Loucy (cell line): ENCODE results near the gene ANO9.

Source experiments
- H2AFZ ChIP-seq: fragments of 200-600 bp; sonication (generic); 2 replicates; pipeline ENCODE4 v1.6.0; 2016; ENCODE audit warnings: antibody characterized with exemption, mild to moderate bottlenecking, low read length, moderate library complexity
- H3F3A ChIP-seq: fragments of 200-600 bp; 2 replicates; pipeline ENCODE4 v1.6.0; 2016; ENCODE audit warnings: antibody characterized with exemption, low read depth, mild to moderate bottlenecking
- H3K27me3 ChIP-seq: fragments of 200-600 bp; sonication (generic); 2 replicates; pipeline ENCODE4 v1.6.1; 2014; ENCODE audit warnings: low read length, mild to moderate bottlenecking; ENCODE audit not compliant: insufficient read depth, poor library complexity, severe bottlenecking
- H3K36me3 ChIP-seq: fragments of 200-600 bp; sonication (generic); 2 replicates; pipeline ENCODE4 v1.6.1; 2016; ENCODE audit warnings: low read length; ENCODE audit not compliant: insufficient read depth
- H3K4me1 ChIP-seq: fragments of 200-600 bp; sonication (generic); 2 replicates; pipeline ENCODE4 v1.5.1; 2014; ENCODE audit warnings: low read length, mild to moderate bottlenecking; ENCODE audit not compliant: insufficient read depth, poor library complexity, severe bottlenecking
- H3K4me2 ChIP-seq: fragments of 200-600 bp; sonication (generic); 2 replicates; pipeline ENCODE4 v1.6.0; 2014; ENCODE audit warnings: antibody characterized with exemption, low read length, low read depth, mild to moderate bottlenecking; ENCODE audit not compliant: poor library complexity, severe bottlenecking
- H3K4me3 ChIP-seq: fragments of 200-600 bp; sonication (generic); 2 replicates; pipeline ENCODE4 v1.5.1; 2014; ENCODE audit warnings: low read length, mild to moderate bottlenecking, mixed read lengths; ENCODE audit not compliant: poor library complexity, severe bottlenecking
- H3K79me2 ChIP-seq: fragments of 200-600 bp; sonication (generic); 2 replicates; pipeline ENCODE4 v1.6.1; 2014; ENCODE audit warnings: low read length; ENCODE audit not compliant: insufficient read depth
- H3K9ac ChIP-seq: fragments of 200-600 bp; sonication (generic); 2 replicates; pipeline ENCODE4 v1.6.0; 2014; ENCODE audit warnings: mild to moderate bottlenecking, low read depth, low read length, moderate library complexity; ENCODE audit not compliant: poor library complexity, severe bottlenecking
- H3K9me2 ChIP-seq: fragments of 200-600 bp; sonication (generic); replicated peaks from 2 replicates; pipeline ENCODE4 v1.6.1; 2016; ENCODE audit warnings: low read depth, low read length, mixed read lengths
- H3K9me3 ChIP-seq: fragments of 200-600 bp; sonication (generic); 2 replicates; pipeline ENCODE4 v1.6.1; 2014; ENCODE audit warnings: mild to moderate bottlenecking, antibody characterized with exemption, low read length, low read depth; ENCODE audit not compliant: insufficient read depth
- H4K20me1 ChIP-seq: fragments of 200-600 bp; sonication (generic); 2 replicates; pipeline ENCODE4 v1.6.0; 2014; ENCODE audit warnings: antibody characterized with exemption, low read length, mild to moderate bottlenecking; ENCODE audit not compliant: insufficient read depth, poor library complexity, severe bottlenecking
- CTCF ChIP-seq: fragments of 200-600 bp; sonication (generic); conservative IDR thresholded peaks from 2 replicates; pipeline ENCODE4 v1.5.1; 2014; ENCODE audit warnings: mild to moderate bottlenecking, antibody characterized with exemption, low read length
- EZH2phosphoT487 ChIP-seq: fragments of 200-600 bp; IDR thresholded peaks from 2 replicates; pipeline ENCODE4 v1.6.1; 2018; ENCODE audit warnings: antibody characterized with exemption, mild to moderate bottlenecking, moderate library complexity, borderline replicate concordance

ANO9 gene

GRCh38 chr11:429391-429790 lies 12.4 kb downstream of the ANO9 start:
- no peaks in the 10 kb centered on the region for H4K20me1 ChIP-seq
- no peaks in the 10 kb centered on the region for H3F3A ChIP-seq
- H3K79me2 ChIP-seq = no peaks in the 10 kb centered on the region
- no peak overlapping the region for H3K4me2 ChIP-seq
- TF ChIP-seq CTCF (no peak), EZH2phosphoT487 (no peak)
- no peaks in the 10 kb centered on the region for H3K9me2 ChIP-seq
- H3K36me3 ChIP-seq = no peaks in the 10 kb centered on the region
- H3K27me3 ChIP-seq = no peaks in the 10 kb centered on the region
- H3K4me1 ChIP-seq = no peaks in the 10 kb centered on the region
- H3K9me3 ChIP-seq = no peaks in the 10 kb centered on the region
- no peak overlapping the region for H3K9ac ChIP-seq
- no peak overlapping the region for H3K4me3 ChIP-seq
- no peak overlapping the region for H2AFZ ChIP-seq

GRCh38 chr11:428295-428694 lies 13.5 kb downstream of the ANO9 start:
- Histone ChIP-seq H3K79me2 (no peaks in the 10 kb centered on the region), H3K9me2 (no peaks in the 10 kb centered on the region), H3K4me2 (no peak overlapping the region), H4K20me1 (no peaks in the 10 kb centered on the region), H2AFZ (no peak overlapping the region), H3K9ac (no peak overlapping the region), H3K9me3 (no peaks in the 10 kb centered on the region), H3K27me3 (no peaks in the 10 kb centered on the region), H3F3A (no peaks in the 10 kb centered on the region), H3K36me3 (no peaks in the 10 kb centered on the region), H3K4me1 (no peaks in the 10 kb centered on the region), H3K4me3 (no peak overlapping the region)
- TF ChIP-seq EZH2phosphoT487 (no peak), CTCF (no peak)

GRCh38 chr11:426851-427250 lies 15.0 kb downstream of the ANO9 start:
- Histone ChIP-seq H3K36me3 (no peaks in the 10 kb centered on the region), H3K79me2 (no peaks in the 10 kb centered on the region), H3F3A (no peaks in the 10 kb centered on the region), H3K9me2 (no peaks in the 10 kb centered on the region), H3K4me3 (no peak overlapping the region), H3K4me2 (no peak overlapping the region), H4K20me1 (no peaks in the 10 kb centered on the region), H3K9ac (no peak overlapping the region), H3K4me1 (no peaks in the 10 kb centered on the region), H3K27me3 (no peaks in the 10 kb centered on the region), H2AFZ (no peak overlapping the region), H3K9me3 (no peaks in the 10 kb centered on the region)
- TF ChIP-seq EZH2phosphoT487 (no peak), CTCF (no peak)
